Fibroblast of lung (primary cell): ENCODE results near the gene SNX2.

Experiments used
- EZH2 ChIP-seq: IDR thresholded peaks from 2 replicates; pipeline ENCODE4 v1.5.1; 2012; ENCODE audit warnings: low read length, control low read depth, mild to moderate bottlenecking; ENCODE audit errors: missing control alignments
- TF ChIP-seq, protein P1 (sequence below), 2 donors: IDR thresholded peaks in 1 of 2; conservative IDR thresholded peaks in 1 of 2; 1 replicate in 1 of 2; 2 replicates in 1 of 2; pipeline ENCODE4 v1.5.1; 2011 to 2012; ENCODE audit warnings: low read length in 2 of 2, control low read depth in 1 of 2, inconsistent platforms in 1 of 2, low read depth in 1 of 2, mild to moderate bottlenecking in 1 of 2

DNA sequence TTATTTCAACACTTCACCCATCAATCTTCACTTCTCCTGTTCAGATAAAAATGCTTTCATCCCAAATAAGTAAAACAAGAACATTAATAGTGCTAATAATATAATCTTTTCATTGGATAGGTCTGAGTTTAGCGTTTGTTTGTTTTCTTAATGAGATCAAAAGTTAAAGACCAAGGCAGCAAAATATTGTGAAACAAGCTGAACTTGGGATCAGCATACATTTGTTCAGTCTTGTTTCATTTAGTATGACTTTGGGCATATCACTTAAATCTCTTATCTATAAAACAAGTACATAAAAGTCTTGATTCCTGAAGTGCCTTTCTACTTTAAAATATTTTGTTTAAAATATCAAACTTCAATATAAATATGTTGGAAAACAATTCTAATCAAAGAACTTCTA lies 57.1 kb downstream of the SNX2 start:
- TF ChIP-seq, protein P1, sequence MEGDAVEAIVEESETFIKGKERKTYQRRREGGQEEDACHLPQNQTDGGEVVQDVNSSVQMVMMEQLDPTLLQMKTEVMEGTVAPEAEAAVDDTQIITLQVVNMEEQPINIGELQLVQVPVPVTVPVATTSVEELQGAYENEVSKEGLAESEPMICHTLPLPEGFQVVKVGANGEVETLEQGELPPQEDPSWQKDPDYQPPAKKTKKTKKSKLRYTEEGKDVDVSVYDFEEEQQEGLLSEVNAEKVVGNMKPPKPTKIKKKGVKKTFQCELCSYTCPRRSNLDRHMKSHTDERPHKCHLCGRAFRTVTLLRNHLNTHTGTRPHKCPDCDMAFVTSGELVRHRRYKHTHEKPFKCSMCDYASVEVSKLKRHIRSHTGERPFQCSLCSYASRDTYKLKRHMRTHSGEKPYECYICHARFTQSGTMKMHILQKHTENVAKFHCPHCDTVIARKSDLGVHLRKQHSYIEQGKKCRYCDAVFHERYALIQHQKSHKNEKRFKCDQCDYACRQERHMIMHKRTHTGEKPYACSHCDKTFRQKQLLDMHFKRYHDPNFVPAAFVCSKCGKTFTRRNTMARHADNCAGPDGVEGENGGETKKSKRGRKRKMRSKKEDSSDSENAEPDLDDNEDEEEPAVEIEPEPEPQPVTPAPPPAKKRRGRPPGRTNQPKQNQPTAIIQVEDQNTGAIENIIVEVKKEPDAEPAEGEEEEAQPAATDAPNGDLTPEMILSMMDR (conservative IDR thresholded peaks at IDR 0.05 in 1 of 2, IDR thresholded peaks at IDR 0.05 in 1 of 2; ENCODE audit: low read depth in 1 of 2, low read length in 2 of 2), result no peak
- no peak for TF ChIP-seq EZH2
